Measurements from ENCODE around the gene PLCG1.
A peak's percentile ranks its signal among the peaks of the same experiment; 100 is the strongest.

DNA sequence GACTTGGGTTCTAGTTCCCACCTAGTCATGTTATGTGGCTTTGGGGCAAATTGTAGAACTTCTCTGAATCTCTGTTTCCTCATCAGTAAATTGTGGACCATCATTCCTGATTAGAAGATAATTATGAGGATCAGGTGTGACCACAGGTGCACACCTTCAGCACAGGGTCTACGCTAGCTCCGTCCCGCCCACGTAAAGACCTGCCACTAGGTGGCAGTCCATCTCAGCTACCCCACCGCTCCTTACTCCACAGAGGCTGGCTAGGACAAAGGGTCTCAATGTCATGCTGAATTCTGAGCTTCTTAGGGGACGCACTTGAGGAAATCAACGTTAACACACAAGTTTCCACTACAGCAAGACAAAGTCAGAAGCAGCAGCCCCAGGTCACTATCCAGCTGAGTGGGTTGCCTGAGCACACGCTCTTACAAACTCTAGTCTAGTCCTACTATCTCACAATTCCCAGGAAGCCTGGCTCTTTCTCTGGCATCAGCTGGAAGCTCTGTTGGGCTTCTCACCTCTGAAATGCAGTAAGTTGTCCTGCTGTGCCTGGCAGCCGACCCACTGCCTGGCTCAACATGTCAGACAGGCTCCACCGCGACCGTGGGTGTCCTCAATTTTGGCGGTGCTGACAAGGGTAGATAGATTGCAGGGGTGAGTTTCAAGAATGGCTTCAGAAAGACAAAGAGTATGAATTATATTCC is 2.0 kb upstream of the PLCG1 start:
- TF ChIP-seq CTCF (IDR thresholded peaks at IDR 0.05 in 2 of 3, conservative IDR thresholded peaks at IDR 0.05 in 1 of 3; ENCODE audit: borderline replicate concordance in 1 of 3, insufficient read depth in 1 of 3, low read depth in 2 of 3, low read length in 2 of 3): peak; percentile 59 to 93 (median 89); a peak in 5 of 6 replicates
- TF ChIP-seq JUND (IDR thresholded peaks at IDR 0.05): no peak
- TF ChIP-seq POLR2A (IDR thresholded peaks at IDR 0.05; ENCODE audit: borderline replicate concordance, extremely low read depth, insufficient read depth, insufficient read length): no peak
- no peak for TF ChIP-seq POLR2AphosphoS5 (IDR thresholded peaks at IDR 0.05; ENCODE audit: low read depth, low read length)
- TF ChIP-seq ZNF274 (IDR thresholded peaks at IDR 0.05; ENCODE audit: low read depth, low read length): no peak
